ENCODE data around the gene ERI2.

ERI2 gene

GRCh38 chr16:20791923-20792612 lies 14.2 kb downstream of the ERI2 start:
- no peak for TF ChIP-seq CTCF (IDR thresholded peaks at IDR 0.05)

- TF ChIP-seq CTCF (IDR thresholded peaks at IDR 0.05) = no peak
Measured at GRCh38 chr16:20789130-20789529, 17.1 kb downstream of the ERI2 start.

GRCh38 chr16:20784204-20784603 lies 22.1 kb downstream of the ERI2 start:
- no peak for TF ChIP-seq CTCF (IDR thresholded peaks at IDR 0.05)

- TF ChIP-seq CTCF (IDR thresholded peaks at IDR 0.05) = no peak
Measured at GRCh38 chr16:20782470-20782869, 23.8 kb downstream of the ERI2 start.

- no peak for TF ChIP-seq CTCF (IDR thresholded peaks at IDR 0.05)
Measured at GRCh38 chr16:20781697-20782096, 24.6 kb downstream of the ERI2 start.

GRCh38 chr16:20774703-20775362 lies 31.4 kb downstream of the ERI2 start:
- peak; percentile 79 for TF ChIP-seq CTCF (IDR thresholded peaks at IDR 0.05)

- no peak for TF ChIP-seq CTCF (IDR thresholded peaks at IDR 0.05)
Measured at GRCh38 chr16:20773679-20774078, 32.6 kb downstream of the ERI2 start.

Data from LNCAP (cell line).